Measurements from ENCODE around the gene CSDE1.
A peak's percentile ranks its signal among the peaks of the same experiment; 100 is the strongest.

The CSDE1 gene

DNA sequence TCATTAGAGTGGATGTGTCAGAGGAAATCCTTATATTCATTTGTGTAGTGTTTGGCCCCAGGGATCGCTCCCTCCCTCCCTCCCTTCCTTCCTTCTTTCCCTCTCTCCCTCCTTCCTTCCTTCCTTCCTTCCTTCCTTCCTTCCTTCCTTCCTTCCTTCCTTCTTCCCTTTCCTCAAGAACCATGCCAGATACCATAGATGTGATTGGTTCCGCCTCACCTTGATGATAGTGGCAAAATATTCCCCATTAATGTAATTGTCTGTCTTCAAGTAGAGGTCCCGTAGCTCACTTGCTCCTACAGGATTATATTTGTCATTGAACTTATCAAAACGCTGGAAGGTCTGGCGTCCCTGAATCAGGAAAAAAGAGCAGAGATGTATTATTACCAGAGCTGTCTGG, 80.1 kb downstream of the CSDE1 start:
- H3K4me1 Mint-ChIP-seq (ENCODE audit: low read depth in 2 of 2): no peaks in the 10 kb centered on the region
- H3K27me3 Mint-ChIP-seq: peaks cover 47 to 50% of the 10 kb centered on the region in 2 donors
- ATAC-seq (replicated peaks) (no peak), DNase-seq (no peak)
- H3K9me3 Mint-ChIP-seq: no peaks in the 10 kb centered on the region
- no peak overlapping the region for H3K27ac Mint-ChIP-seq
- no peak overlapping the region for H3K4me3 Mint-ChIP-seq
- no peaks in the 10 kb centered on the region for H3K36me3 Mint-ChIP-seq (ENCODE audit: insufficient read depth)

DNA sequence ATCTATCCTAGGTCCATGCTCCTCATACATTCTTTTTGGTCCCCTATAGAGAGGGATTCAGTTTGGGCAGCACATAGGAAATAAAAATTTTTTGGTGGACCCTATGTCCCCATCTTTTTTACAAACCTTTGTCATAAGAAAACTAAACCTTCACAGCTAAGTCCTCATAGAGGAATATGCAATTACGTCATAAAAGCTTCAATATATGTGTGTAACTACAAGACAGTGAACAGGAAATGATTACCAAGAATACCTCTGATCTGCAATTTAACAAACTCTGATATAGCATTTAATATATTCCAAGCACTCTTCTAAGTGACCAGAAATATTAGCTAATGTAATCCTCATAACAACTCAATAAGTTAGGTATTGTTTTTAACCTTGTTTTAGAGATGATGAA, 81.7 kb downstream of the CSDE1 start:
- H3K27ac Mint-ChIP-seq: no peak overlapping the region
- no peaks in the 10 kb centered on the region for H3K9me3 Mint-ChIP-seq
- no peaks in the 10 kb centered on the region for H3K4me1 Mint-ChIP-seq (ENCODE audit: low read depth in 2 of 2)
- DNase-seq (no peak), ATAC-seq (replicated peaks) (no peak)
- H3K4me3 Mint-ChIP-seq: no peak overlapping the region
- peaks cover 42 to 49% of the 10 kb centered on the region in 2 donors for H3K27me3 Mint-ChIP-seq
- H3K36me3 Mint-ChIP-seq (ENCODE audit: insufficient read depth): no peaks in the 10 kb centered on the region

DNA sequence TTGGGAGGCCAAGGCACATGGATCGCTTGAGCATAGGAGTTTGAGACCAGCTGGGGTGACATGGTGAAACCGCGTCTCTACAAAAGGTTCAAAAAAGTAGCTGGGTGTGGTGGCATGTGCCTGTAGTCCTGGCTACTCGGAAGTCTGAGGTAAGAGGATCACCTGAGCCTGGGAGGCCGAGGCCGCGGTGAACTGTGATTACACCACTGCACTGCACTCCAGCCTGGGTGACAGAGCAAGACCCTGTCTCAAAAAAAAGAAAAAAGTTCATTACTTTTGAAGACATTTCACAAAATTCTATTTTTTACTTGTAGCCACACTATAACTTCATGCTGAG, 85.9 kb downstream of the CSDE1 start:
- DNase-seq (no peak), ATAC-seq (replicated peaks) (no peak)
- no peak overlapping the region for H3K27ac Mint-ChIP-seq
- peaks cover 3 to 5% of the 10 kb centered on the region in 2 donors for H3K4me1 Mint-ChIP-seq (ENCODE audit: low read depth in 2 of 2)
- H3K4me3 Mint-ChIP-seq: no peak overlapping the region
- no peaks in the 10 kb centered on the region for H3K9me3 Mint-ChIP-seq
- H3K27me3 Mint-ChIP-seq: peaks cover 22 to 27% of the 10 kb centered on the region in 2 donors
- peaks cover 5% of the 10 kb centered on the region for H3K36me3 Mint-ChIP-seq (ENCODE audit: insufficient read depth)

DNA sequence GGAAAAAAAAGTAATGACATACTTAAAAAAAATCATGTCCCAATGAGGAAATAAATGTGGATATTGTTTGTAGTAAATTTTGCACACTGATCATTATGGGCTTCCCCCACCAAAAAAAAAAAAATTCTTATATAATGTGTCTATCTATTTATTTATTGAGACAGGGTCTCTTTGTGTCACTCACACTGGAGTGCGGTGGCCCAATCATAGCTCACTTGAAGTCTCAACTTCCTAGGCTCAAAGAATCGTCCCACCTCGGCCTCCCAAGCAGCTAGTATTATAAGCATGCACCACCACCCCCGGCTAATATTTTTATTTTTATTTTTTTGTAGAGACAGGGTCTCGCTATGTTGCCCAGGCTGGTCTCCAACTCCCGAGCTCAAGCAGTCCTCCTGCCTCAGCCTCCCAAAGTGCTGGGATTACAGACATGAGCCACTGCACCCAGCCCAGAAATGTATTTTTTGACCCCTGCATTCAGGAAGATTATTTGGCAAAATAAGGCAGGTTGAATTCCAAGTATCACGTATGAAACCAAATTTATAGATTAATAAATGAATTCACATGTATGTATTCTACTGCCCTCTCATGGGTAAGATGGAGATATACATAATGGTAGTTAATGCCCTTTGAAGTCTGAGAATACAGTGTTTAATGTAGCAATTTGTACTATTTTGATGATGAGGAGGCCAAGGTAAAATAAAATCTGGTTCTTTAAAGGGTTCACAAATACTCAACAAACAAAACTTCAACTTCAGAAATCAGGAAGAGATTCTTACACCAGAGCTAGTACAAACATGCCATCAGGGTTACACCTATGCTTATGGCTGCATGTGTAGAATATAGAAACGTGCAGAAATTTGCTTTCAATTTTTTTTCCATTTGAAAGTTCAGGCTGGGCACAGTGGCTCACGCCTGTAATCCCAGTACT, 86.5 kb downstream of the CSDE1 start:
- peaks cover 17 to 21% of the 10 kb centered on the region in 2 donors for H3K27me3 Mint-ChIP-seq
- ATAC-seq (replicated peaks): no peak

DNA sequence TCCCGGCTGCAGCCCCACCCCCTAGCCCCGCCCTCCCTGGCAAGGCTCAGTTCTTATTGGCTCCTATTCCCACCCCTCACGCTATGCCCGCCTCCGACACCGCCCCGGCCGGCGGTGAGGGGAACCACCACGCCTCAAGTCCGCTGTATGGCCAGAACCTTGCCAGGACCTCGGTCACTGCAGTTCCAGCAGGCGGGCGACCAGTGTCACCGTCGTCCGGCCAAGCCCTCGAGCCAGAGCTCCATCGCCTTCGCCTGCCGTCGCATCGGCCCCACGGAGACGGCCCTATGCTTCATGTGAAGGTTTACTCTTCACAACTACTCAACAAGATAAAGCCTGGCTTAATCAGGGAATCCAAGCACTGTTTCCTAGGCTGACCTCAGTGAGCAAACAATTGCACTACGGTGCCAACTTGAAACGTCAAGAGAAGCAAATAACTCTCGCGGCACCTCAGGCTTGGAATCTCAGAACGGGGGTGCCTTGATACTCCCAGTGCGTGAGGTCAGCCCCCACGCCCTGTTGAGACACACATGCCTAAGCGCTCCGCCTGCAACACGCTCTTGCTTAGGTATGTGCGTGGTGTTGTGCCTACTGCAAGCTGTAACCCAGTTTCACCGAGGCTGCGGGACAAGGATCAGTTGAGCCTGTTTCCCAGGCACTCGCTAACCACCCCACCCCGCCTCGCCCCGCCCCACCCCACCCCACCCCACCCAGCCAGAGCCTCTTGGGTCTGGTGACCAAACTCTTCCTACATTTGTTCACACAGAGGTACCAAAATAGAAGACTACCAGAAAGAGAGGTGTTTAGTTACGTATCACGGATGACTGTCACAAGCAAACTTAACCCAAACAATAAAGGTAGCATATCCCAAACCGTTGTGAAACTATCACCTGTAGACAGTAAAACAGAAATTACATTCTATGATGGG, 87.4 kb downstream of the CSDE1 start:
- peak; percentile 94 for ATAC-seq (replicated peaks)
- peak; percentile 69 to 76 (median 70) for DNase-seq
- Mint-ChIP-seq H3K36me3 (ENCODE audit: insufficient read depth) (peaks cover 5% of the 10 kb centered on the region), H3K4me3 (peak overlapping the region; percentile 91 to 93), H3K27ac (peak overlapping the region in 1 of 2 donors; percentile 62), H3K27me3 (peaks cover 12 to 17% of the 10 kb centered on the region in 2 donors), H3K9me3 (no peaks in the 10 kb centered on the region), H3K4me1 (ENCODE audit: low read depth in 2 of 2) (peaks cover 3 to 5% of the 10 kb centered on the region in 2 donors)

More for the DNA sequence above, 86.5 kb downstream of the CSDE1 start:
- DNase-seq: no peak
- Mint-ChIP-seq H3K4me3 (peak overlapping the region; percentile 24 to 93), H3K36me3 (ENCODE audit: insufficient read depth) (peaks cover 5% of the 10 kb centered on the region), H3K9me3 (no peaks in the 10 kb centered on the region), H3K27ac (no peak overlapping the region), H3K4me1 (ENCODE audit: low read depth in 2 of 2) (peaks cover 3 to 5% of the 10 kb centered on the region in 2 donors)

DNA sequence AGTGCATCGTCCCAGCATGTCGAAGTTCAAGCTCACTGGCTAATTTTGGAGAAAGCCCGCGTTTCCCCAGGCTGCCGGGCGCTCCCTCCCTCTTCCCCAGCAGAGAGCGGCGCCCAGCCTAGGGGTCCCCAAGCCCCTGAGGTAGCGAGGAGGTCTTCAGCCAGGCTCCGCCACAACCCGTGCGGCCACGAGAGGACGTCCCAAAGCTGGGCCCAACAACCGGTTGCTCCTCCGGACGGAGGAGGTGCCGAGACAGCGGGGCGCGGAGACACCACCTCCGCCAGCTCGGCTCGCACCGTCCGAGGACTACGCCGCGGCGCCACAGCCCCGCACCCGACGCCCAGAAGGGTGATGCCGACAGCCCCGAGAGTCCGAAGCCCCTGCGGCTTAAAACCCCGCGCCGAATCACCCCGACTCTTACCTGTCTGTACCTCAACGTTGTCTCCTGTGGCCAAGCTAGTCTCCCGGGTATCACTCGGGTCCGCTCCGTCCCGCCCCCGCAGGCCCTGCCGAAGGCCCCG, 88.2 kb downstream of the CSDE1 start, which contains the start of gene DENND2C:
Gene DENND2C, minus strand, starts transcription at position 488 of the 521 bp plus-strand sequence. CDS start 44,065 bp downstream, outside the sequence.
- H3K4me3 Mint-ChIP-seq: peak within 1 kb of the TSS; percentile 91 to 93
- H3K4me1 Mint-ChIP-seq (ENCODE audit: low read depth in 2 of 2): peaks cover 3 to 5% of the 10 kb centered on the region in 2 donors
- DNase-seq (no peak), ATAC-seq (replicated peaks) (peak; percentile 59)
- no peaks in the 10 kb centered on the region for H3K9me3 Mint-ChIP-seq
- peak within 1 kb of the TSS in 1 of 2 donors; percentile 62 for H3K27ac Mint-ChIP-seq
- H3K36me3 Mint-ChIP-seq (ENCODE audit: insufficient read depth): peaks cover 5% of the 10 kb centered on the region
- peaks cover 4 to 13% of the 10 kb centered on the region in 2 donors for H3K27me3 Mint-ChIP-seq

DNA sequence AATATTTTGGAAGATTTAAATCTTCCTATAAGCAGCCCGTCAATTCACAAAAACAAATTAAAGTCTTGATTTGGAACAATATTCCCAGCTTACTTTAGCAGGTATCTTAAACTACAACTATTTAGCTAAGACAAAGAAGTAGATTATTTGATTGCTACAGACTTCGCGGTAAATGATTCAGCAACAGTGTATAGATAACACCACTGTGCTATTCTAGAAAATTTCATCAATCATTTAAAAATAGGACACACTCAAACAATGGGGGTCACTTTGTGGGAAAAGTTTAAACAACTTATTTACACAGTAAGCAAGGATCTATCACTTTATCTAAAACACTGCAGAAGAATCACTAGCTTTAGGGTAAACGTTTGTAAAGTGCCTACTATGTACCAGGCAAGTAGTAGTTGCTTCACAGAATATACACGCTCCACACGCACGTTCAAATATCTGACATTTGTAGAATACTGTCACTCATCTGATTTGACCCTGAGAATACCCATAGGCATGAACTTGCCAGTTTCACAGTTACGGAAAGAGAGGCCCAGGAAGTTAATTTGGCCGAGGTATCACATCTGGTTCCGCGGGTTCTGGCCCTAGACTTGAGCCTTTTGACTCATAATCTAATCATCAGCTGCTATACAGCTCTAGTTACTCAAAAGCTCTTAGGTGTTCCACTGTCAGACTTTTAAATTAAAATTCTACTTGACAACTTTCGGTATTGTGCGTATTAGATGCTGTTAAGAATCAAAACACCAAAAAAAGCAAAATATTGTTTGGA, 88.8 kb downstream of the CSDE1 start:
- peaks cover 3 to 5% of the 10 kb centered on the region in 2 donors for H3K4me1 Mint-ChIP-seq (ENCODE audit: low read depth in 2 of 2)

DNA sequence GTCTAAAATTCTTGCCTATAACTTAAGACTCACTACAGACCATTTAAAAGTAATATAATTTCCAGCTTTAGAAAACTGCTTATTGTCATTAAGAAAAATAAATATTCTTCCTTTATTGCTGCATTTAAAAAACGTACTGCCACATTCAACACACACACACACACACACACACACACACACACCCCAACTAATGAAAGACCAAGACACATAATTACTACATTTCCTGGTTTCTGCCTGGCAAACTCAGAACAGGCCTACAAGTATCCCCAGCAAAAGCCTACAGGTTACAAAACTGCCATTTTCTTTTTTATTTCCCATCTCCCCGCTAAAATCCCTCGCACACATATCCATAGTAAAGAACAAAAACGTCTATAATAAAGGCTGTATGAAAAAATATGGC, 89.4 kb downstream of the CSDE1 start:
- no peaks in the 10 kb centered on the region for H3K9me3 Mint-ChIP-seq
- peaks cover 5% of the 10 kb centered on the region for H3K36me3 Mint-ChIP-seq (ENCODE audit: insufficient read depth)
- no peak overlapping the region for H3K4me3 Mint-ChIP-seq
- peaks cover 3 to 5% of the 10 kb centered on the region in 2 donors for H3K4me1 Mint-ChIP-seq (ENCODE audit: low read depth in 2 of 2)
- peaks cover 0 to 6% of the 10 kb centered on the region in 2 donors for H3K27me3 Mint-ChIP-seq
- ATAC-seq (replicated peaks) (no peak), DNase-seq (no peak)
- no peak overlapping the region for H3K27ac Mint-ChIP-seq

More for the DNA sequence above, 88.8 kb downstream of the CSDE1 start:
- Mint-ChIP-seq H3K4me3 (peak overlapping the region; percentile 91 to 93), H3K9me3 (no peaks in the 10 kb centered on the region), H3K27me3 (peaks cover 0 to 7% of the 10 kb centered on the region in 2 donors), H3K27ac (peak overlapping the region in 1 of 2 donors; percentile 62), H3K36me3 (ENCODE audit: insufficient read depth) (peaks cover 5% of the 10 kb centered on the region)
- ATAC-seq (replicated peaks) (no peak), DNase-seq (no peak)

DNA sequence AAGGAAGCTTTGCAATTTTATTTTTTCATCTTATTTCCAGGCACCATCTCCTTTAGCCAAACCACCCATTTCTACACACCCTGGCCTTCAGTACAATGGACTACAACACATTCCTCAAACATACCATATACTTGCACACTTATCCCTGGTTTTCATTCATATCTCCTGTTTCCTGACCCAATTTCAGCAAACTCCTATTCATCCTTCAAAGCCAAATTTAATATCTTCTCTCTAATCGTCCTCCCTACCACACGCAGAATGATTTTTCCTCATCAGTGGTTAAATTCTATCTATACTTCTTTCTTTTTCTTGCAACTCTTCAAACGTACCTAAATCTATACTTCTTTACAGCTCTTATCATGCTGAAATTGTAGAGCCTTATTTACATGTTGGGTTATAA, 90.8 kb downstream of the CSDE1 start:
- no peaks in the 10 kb centered on the region for H3K9me3 Mint-ChIP-seq

More for the DNA sequence above, 90.8 kb downstream of the CSDE1 start:
- peaks cover 0 to 6% of the 10 kb centered on the region in 2 donors for H3K27me3 Mint-ChIP-seq
- H3K4me1 Mint-ChIP-seq (ENCODE audit: low read depth in 2 of 2): peaks cover 3 to 5% of the 10 kb centered on the region in 2 donors
- H3K4me3 Mint-ChIP-seq: no peak overlapping the region
- peaks cover 5% of the 10 kb centered on the region for H3K36me3 Mint-ChIP-seq (ENCODE audit: insufficient read depth)
- no peak for ATAC-seq (replicated peaks)
- no peak for DNase-seq
- H3K27ac Mint-ChIP-seq: no peak overlapping the region
